ENCODE results near the gene EIPR1.
"Not testable (repeated sequence)": the region's sequence is repeated elsewhere in the genome, so short reads cannot be mapped to it uniquely, and the experiment has no call there.

EIPR1 gene

GRCh38 chr2:3283876-3284656, 93.6 kb downstream of the EIPR1 start:
- H3K4me3 ChIP-seq (ENCODE audit: low read length); DNase-seq (ENCODE audit: low read depth, low spot score): not testable (repeated sequence)

GRCh38 chr2:3283206-3283605, 94.4 kb downstream of the EIPR1 start:
- DNase-seq (ENCODE audit: low read depth, low spot score): no peak
- H3K4me3 ChIP-seq (ENCODE audit: low read length): no peak overlapping the region

GRCh38 chr2:3282056-3282998, 95.3 kb downstream of the EIPR1 start:
- H3K4me3 ChIP-seq (ENCODE audit: low read length): no peak overlapping the region
- DNase-seq (ENCODE audit: low read depth, low spot score): no peak

- H3K4me3 ChIP-seq (ENCODE audit: low read length): no peak overlapping the region
- DNase-seq (ENCODE audit: low read depth, low spot score): no peak
Observed at GRCh38 chr2:3280683-3281520, 96.7 kb downstream of the EIPR1 start.

- H3K4me3 ChIP-seq (ENCODE audit: low read length): no peak overlapping the region
- DNase-seq (ENCODE audit: low read depth, low spot score): no peak
Observed at GRCh38 chr2:3280197-3280596, 97.4 kb downstream of the EIPR1 start.

- DNase-seq (ENCODE audit: low read depth, low spot score): no peak
- no peak overlapping the region for H3K4me3 ChIP-seq (ENCODE audit: low read length)
Observed at GRCh38 chr2:3279236-3279960, 98.2 kb downstream of the EIPR1 start.

- no peak overlapping the region for H3K4me3 ChIP-seq (ENCODE audit: low read length)
- DNase-seq (ENCODE audit: low read depth, low spot score): no peak
Observed at GRCh38 chr2:3278521-3279218, 98.9 kb downstream of the EIPR1 start.

- no peak for DNase-seq (ENCODE audit: low read depth, low spot score)
- no peak overlapping the region for H3K4me3 ChIP-seq (ENCODE audit: low read length)
Observed at GRCh38 chr2:3277748-3278520, 99.7 kb downstream of the EIPR1 start.

- no peak overlapping the region for H3K4me3 ChIP-seq (ENCODE audit: low read length)
- DNase-seq (ENCODE audit: low read depth, low spot score): no peak
Observed at GRCh38 chr2:3277050-3277747, 100.4 kb downstream of the EIPR1 start.

- DNase-seq (ENCODE audit: low read depth, low spot score): no peak
- no peak overlapping the region for H3K4me3 ChIP-seq (ENCODE audit: low read length)
Observed at GRCh38 chr2:3272761-3273160, 104.9 kb downstream of the EIPR1 start.

- no peak overlapping the region for H3K4me3 ChIP-seq (ENCODE audit: low read length)
- no peak for DNase-seq (ENCODE audit: low read depth, low spot score)
Observed at GRCh38 chr2:3270095-3270478, 107.5 kb downstream of the EIPR1 start.

GRCh38 chr2:3269425-3270094, 108.1 kb downstream of the EIPR1 start:
- no peak for DNase-seq (ENCODE audit: low read depth, low spot score)
- no peak overlapping the region for H3K4me3 ChIP-seq (ENCODE audit: low read length)

- DNase-seq (ENCODE audit: low read depth, low spot score): no peak
- H3K4me3 ChIP-seq (ENCODE audit: low read length): no peak overlapping the region
Observed at GRCh38 chr2:3268705-3269029, 109.0 kb downstream of the EIPR1 start.

- H3K4me3 ChIP-seq (ENCODE audit: low read length): no peak overlapping the region
- no peak for DNase-seq (ENCODE audit: low read depth, low spot score)
Observed at GRCh38 chr2:3267869-3268704, 109.5 kb downstream of the EIPR1 start.

GRCh38 chr2:3266925-3267867, 110.4 kb downstream of the EIPR1 start:
- DNase-seq (ENCODE audit: low read depth, low spot score): no peak
- H3K4me3 ChIP-seq (ENCODE audit: low read length): no peak overlapping the region
